SU-DHL-6 (cell line): Measurements from ENCODE around the gene SNRPD1.

ENCODE experiments used
- EZH2phosphoT487 ChIP-seq: fragments of 200-600 bp; sonication (generic), shearing (Covaris generic); conservative IDR thresholded peaks from 2 replicates; pipeline ENCODE4 v1.6.1; 2018; ENCODE audit warnings: mild to moderate bottlenecking, antibody characterized with exemption, low read length, moderate library complexity, mixed read lengths
- TF ChIP-seq, protein P1 (sequence below): fragments of 200-600 bp; sonication (generic); IDR thresholded peaks from one replicate; pipeline ENCODE4 v1.5.1; 2017; ENCODE audit warnings: antibody characterized with exemption, mild to moderate bottlenecking, low read length, moderate library complexity; ENCODE audit not compliant: insufficient read depth, poor library complexity, severe bottlenecking

DNA sequence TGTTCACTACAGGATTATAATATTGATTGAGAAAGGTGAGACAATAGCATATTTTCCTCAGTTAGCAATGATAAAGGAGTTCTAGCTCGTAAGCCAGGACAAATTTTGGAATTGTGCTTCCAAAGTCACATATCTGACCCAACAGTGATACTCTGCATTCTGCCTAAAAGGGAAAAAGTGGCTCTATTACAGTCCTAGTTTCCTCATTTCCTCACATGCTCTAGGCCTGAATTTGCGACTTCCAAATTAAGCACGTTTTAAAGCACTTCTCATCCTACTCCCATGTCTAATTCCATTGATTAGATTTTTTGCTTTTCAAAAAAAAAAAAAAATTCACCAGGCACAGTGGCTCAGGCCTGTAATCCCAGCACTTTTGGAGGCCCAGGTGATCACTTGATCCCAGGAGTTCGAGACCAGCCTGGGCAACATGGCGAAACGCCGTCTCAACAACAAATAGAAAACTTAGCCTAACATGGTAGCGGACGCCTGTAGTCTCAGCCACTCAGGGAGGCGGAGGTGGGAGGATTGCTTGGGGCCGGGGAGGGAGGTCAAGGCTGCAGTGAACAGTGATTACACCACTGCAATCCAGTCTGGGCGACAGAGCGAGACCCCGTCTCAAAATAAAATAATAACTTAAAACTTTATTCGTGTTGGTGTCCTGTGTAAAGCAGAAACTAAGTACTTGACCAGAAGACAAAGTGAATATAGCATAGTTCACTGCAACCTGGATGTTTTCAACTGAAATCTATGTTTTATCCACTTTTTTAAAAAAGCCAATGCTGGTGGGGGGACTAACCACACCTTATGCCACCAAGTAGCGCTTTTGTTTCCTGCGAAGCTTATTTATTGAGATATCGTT, 13.2 kb upstream of the SNRPD1 start:
- TF ChIP-seq, protein P1, sequence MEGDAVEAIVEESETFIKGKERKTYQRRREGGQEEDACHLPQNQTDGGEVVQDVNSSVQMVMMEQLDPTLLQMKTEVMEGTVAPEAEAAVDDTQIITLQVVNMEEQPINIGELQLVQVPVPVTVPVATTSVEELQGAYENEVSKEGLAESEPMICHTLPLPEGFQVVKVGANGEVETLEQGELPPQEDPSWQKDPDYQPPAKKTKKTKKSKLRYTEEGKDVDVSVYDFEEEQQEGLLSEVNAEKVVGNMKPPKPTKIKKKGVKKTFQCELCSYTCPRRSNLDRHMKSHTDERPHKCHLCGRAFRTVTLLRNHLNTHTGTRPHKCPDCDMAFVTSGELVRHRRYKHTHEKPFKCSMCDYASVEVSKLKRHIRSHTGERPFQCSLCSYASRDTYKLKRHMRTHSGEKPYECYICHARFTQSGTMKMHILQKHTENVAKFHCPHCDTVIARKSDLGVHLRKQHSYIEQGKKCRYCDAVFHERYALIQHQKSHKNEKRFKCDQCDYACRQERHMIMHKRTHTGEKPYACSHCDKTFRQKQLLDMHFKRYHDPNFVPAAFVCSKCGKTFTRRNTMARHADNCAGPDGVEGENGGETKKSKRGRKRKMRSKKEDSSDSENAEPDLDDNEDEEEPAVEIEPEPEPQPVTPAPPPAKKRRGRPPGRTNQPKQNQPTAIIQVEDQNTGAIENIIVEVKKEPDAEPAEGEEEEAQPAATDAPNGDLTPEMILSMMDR, result no peak
- no peak for TF ChIP-seq EZH2phosphoT487
